H1 (cell line): ENCODE measurements around the gene LRRC56. TPM values are rescaled to one million over a fixed set of nuclear protein-coding genes. Genes with fewer than 3 reads are reported as not detected.

Experiments
- CTCF ChIA-PET: fragments of 300-600 bp; sonication (Branson Sonifier 250); formaldehyde crosslinking; loops from one replicate; lab custom pipeline; 2021; ENCODE audit not compliant: partially characterized antibody; lab: Charles Lee
- POLR2A ChIA-PET: fragments of 300-600 bp; sonication (Branson Sonifier 250); formaldehyde crosslinking; loops from one replicate; lab custom pipeline; 2021; ENCODE audit warnings: inconsistent platforms; ENCODE audit not compliant: partially characterized antibody; lab: Charles Lee
- DNase-seq, 2 experiments: peaks; one replicate each; pipeline versions ENCODE4 v3.0.0 to v3.0.0-alpha.2; 2010 to 2022; ENCODE audit warnings: low spot score in 2 of 2, low read depth in 1 of 2, mixed read lengths in 1 of 2
- FAIRE-seq: peaks from 2 replicates; lab custom pipeline; 2011; peaks lifted over from hg19 to GRCh38; lab: Jason Lieb, UNC
- H2AFZ ChIP-seq: 2 replicates; pipeline ENCODE4 v1.8.1; 2012; ENCODE audit warnings: low read length, inconsistent platforms
- H2AK5ac ChIP-seq: 2 replicates; pipeline ENCODE4 v1.6.1; 2013; ENCODE audit warnings: low read depth, low read length
- H2BK120ac ChIP-seq: replicated peaks from 2 replicates; pipeline ENCODE3; 2013; ENCODE audit warnings: low read depth, low read length, inconsistent platforms
- H2BK12ac ChIP-seq: 2 replicates; pipeline ENCODE4 v1.6.1; 2013; ENCODE audit warnings: low read depth, low read length
- H2BK15ac ChIP-seq: 2 replicates; pipeline ENCODE4 v1.6.1; 2013; ENCODE audit warnings: low read length
- H2BK20ac ChIP-seq: 2 replicates; pipeline ENCODE4 v1.6.1; 2013; ENCODE audit warnings: low read length
- H2BK5ac ChIP-seq: 2 replicates; pipeline ENCODE4 v1.6.1; 2013; ENCODE audit warnings: low read depth, low read length
- H3K14ac ChIP-seq: 2 replicates; pipeline ENCODE4 v1.6.1; 2013; ENCODE audit warnings: inconsistent platforms; ENCODE audit not compliant: insufficient read length
- H3K18ac ChIP-seq: 2 replicates; pipeline ENCODE4 v1.6.1; 2013; ENCODE audit warnings: low read length; ENCODE audit errors: extremely low read depth
- H3K23ac ChIP-seq: 2 replicates; pipeline ENCODE4 v1.6.1; 2013; ENCODE audit warnings: inconsistent platforms; ENCODE audit not compliant: insufficient read length
- H3K23me2 ChIP-seq: 2 replicates; pipeline ENCODE4 v1.6.1; 2013; ENCODE audit warnings: low read depth, low read length
- H3K27ac ChIP-seq: 2 replicates; pipeline ENCODE4 v1.6.1; 2011; ENCODE audit warnings: low read depth, low read length, inconsistent platforms
- H3K27me3 ChIP-seq, 4 experiments: replicated peaks in 1 of 4; 1 replicate in 1 of 4; 2 replicates in 3 of 4; pipeline versions ENCODE4 v1.6.1 to v1.8.1; 2011 to 2013; ENCODE audit warnings: low read length in 3 of 4, mild to moderate bottlenecking in 3 of 4, inconsistent platforms in 2 of 4, mixed read lengths in 2 of 4, moderate library complexity in 1 of 4; ENCODE audit not compliant: control insufficient read depth in 3 of 4, insufficient read depth in 3 of 4; ENCODE audit errors: extremely low read depth in 1 of 4
- H3K36me3 ChIP-seq, 4 experiments: 2 replicates each; pipeline versions ENCODE4 v1.6.1 to v1.8.1; 2011 to 2013; ENCODE audit warnings: mild to moderate bottlenecking in 4 of 4, low read length in 3 of 4, moderate library complexity in 2 of 4, control low read depth in 1 of 4, inconsistent platforms in 1 of 4; ENCODE audit not compliant: insufficient read depth in 4 of 4, control insufficient read depth in 2 of 4
- H3K4ac ChIP-seq: replicated peaks from 2 replicates; pipeline ENCODE3; 2013; ENCODE audit warnings: low read length, low read depth, mixed read lengths, inconsistent platforms; ENCODE audit not compliant: insufficient read length
- H3K4me1 ChIP-seq, 4 experiments: replicated peaks in 1 of 4; 1 replicate in 1 of 4; 2 replicates in 3 of 4; pipeline versions ENCODE4 v1.6.1 to v1.8.1; 2011 to 2013; ENCODE audit warnings: low read length in 3 of 4, inconsistent platforms in 2 of 4, mixed read lengths in 1 of 4; ENCODE audit not compliant: insufficient read depth in 4 of 4, control insufficient read depth in 3 of 4
- H3K4me2 ChIP-seq, 2 experiments: 2 replicates each; pipeline versions ENCODE4 v1.6.1 to v1.8.1; 2011 to 2013; ENCODE audit warnings: low read depth in 2 of 2, low read length in 2 of 2, control low read depth in 1 of 2, inconsistent platforms in 1 of 2, mild to moderate bottlenecking in 1 of 2; ENCODE audit not compliant: insufficient read depth in 1 of 2
- H3K4me3 ChIP-seq, 4 experiments: fragments of 200-600, 300-600 bp in 1 of 4; sonication (generic), shearing (Covaris generic), sonication (Bioruptor Twin) in 1 of 4; 2 replicates each; pipeline versions ENCODE4 v1.5.1 to v1.8.1; 2011 to 2016; ENCODE audit warnings: low read length in 4 of 4, low read depth in 3 of 4, control low read depth in 2 of 4, inconsistent platforms in 2 of 4, mild to moderate bottlenecking in 2 of 4, mixed read lengths in 1 of 4, moderate library complexity in 1 of 4; ENCODE audit not compliant: insufficient read depth in 2 of 4; ENCODE audit errors: extremely low read depth in 1 of 4
- H3K56ac ChIP-seq: replicated peaks from 2 replicates; pipeline ENCODE3; 2013; ENCODE audit warnings: low read depth, mild to moderate bottlenecking, mixed read lengths, low read length, inconsistent platforms; ENCODE audit not compliant: insufficient read length
- H3K79me1 ChIP-seq: 2 replicates; pipeline ENCODE4 v1.6.1; 2013; ENCODE audit warnings: low read depth, low read length, control low read depth
- H3K79me2 ChIP-seq, 2 experiments: 2 replicates each; pipeline versions ENCODE4 v1.6.1 to v1.8.1; 2012 to 2013; ENCODE audit warnings: low read length in 2 of 2, mild to moderate bottlenecking in 2 of 2, inconsistent platforms in 1 of 2; ENCODE audit not compliant: insufficient read depth in 2 of 2, control insufficient read depth in 1 of 2
- H3K9ac ChIP-seq, 4 experiments: replicated peaks in 1 of 4; 1 replicate in 1 of 4; 2 replicates in 3 of 4; pipeline versions ENCODE4 v1.6.1 to v1.8.1; 2011 to 2013; ENCODE audit warnings: low read depth in 3 of 4, low read length in 3 of 4, control low read depth in 2 of 4, mild to moderate bottlenecking in 2 of 4, moderate library complexity in 2 of 4, inconsistent platforms in 1 of 4; ENCODE audit errors: extremely low read depth in 1 of 4
- H3K9me3 ChIP-seq, 2 experiments: 2 replicates each; pipeline versions ENCODE4 v1.6.1 to v1.8.1; 2012 to 2013; ENCODE audit warnings: mild to moderate bottlenecking in 2 of 2, moderate library complexity in 2 of 2, control low read depth in 1 of 2, inconsistent platforms in 1 of 2, low read depth in 1 of 2, low read length in 1 of 2, mixed read lengths in 1 of 2; ENCODE audit not compliant: insufficient read depth in 2 of 2
- H4K20me1 ChIP-seq, 2 experiments: replicated peaks in 1 of 2; 2 replicates each; pipeline versions ENCODE3 to v1.8.1; 2011 to 2013; ENCODE audit warnings: inconsistent platforms in 2 of 2, low read length in 2 of 2, mild to moderate bottlenecking in 1 of 2; ENCODE audit not compliant: insufficient read depth in 2 of 2, control insufficient read depth in 1 of 2
- H4K5ac ChIP-seq: 2 replicates; pipeline ENCODE4 v1.6.1; 2013; ENCODE audit warnings: low read length, low read depth, mixed read lengths, inconsistent platforms; ENCODE audit not compliant: insufficient read length
- H4K8ac ChIP-seq: 2 replicates; pipeline ENCODE4 v1.8.0; 2013; ENCODE audit warnings: mild to moderate bottlenecking, moderate library complexity, low read length, inconsistent platforms; ENCODE audit not compliant: insufficient read depth; ENCODE audit errors: extremely low read depth
- H4K91ac ChIP-seq: replicated peaks from 2 replicates; pipeline ENCODE3; 2013; ENCODE audit warnings: low read length, mixed read lengths, inconsistent platforms; ENCODE audit not compliant: insufficient read length
- CBX5 ChIP-seq: fragments of 300-800, 300-1000 bp; sonication (generic); IDR thresholded peaks from 2 replicates; pipeline ENCODE4 v1.7.1; 2016; ENCODE audit warnings: antibody characterized with exemption, low read length, low read depth
- FOSL1 ChIP-seq: IDR thresholded peaks from 2 replicates; pipeline ENCODE4 v1.6.1; 2011; ENCODE audit warnings: mild to moderate bottlenecking, low read depth, low read length, moderate library complexity; ENCODE audit not compliant: insufficient read depth
- HDAC6 ChIP-seq: IDR thresholded peaks from one replicate; pipeline ENCODE4 v1.7.1; 2012; ENCODE audit warnings: low read depth, mild to moderate bottlenecking, inconsistent platforms, low read length, moderate library complexity
- KDM4A ChIP-seq: IDR thresholded peaks from one replicate; pipeline ENCODE4 v1.7.1; 2012; ENCODE audit warnings: low read depth, mild to moderate bottlenecking, moderate library complexity, low read length, inconsistent platforms; ENCODE audit not compliant: severe bottlenecking
- PHF8 ChIP-seq: fragments of 200-600 bp; sonication (generic); conservative IDR thresholded peaks from 2 replicates; pipeline ENCODE4 v1.7.1; 2012; ENCODE audit warnings: low read depth, mild to moderate bottlenecking, inconsistent platforms, low read length, moderate library complexity
- RBBP5 ChIP-seq: IDR thresholded peaks from 2 replicates; pipeline ENCODE4 v1.7.1; 2012; ENCODE audit warnings: low read depth, mild to moderate bottlenecking, inconsistent platforms, low read length, moderate library complexity, borderline replicate concordance
- SIRT6 ChIP-seq: IDR thresholded peaks from one replicate; pipeline ENCODE4 v1.7.1; 2012; ENCODE audit warnings: low read length, inconsistent platforms
- TAF1 ChIP-seq: IDR thresholded peaks from 2 replicates; pipeline ENCODE4 v1.6.1; 2011; ENCODE audit warnings: mild to moderate bottlenecking, low read depth, low read length
- WGBS, 2 experiments: shearing (Covaris generic) in 1 of 2; methylation state at CpG; one replicate each; pipeline versions ENCODE4 v1.1.6 to v1.1.7; 2013 to 2015; ENCODE audit warnings: low lambda C conversion rate in 2 of 2, mixed read lengths in 2 of 2, inconsistent platforms in 1 of 2, low coverage in 1 of 2, missing lambda C conversion rate in 1 of 2; ENCODE audit not compliant: insufficient replicate concordance in 2 of 2, insufficient coverage in 1 of 2, insufficient read length in 1 of 2; ENCODE audit errors: extremely low coverage in 1 of 2, missing lambda C conversion rate in 1 of 2; 5-methylcytosine and 5-hydroxymethylcytosine counted together
- polyA plus RNA-seq, 7 experiments: library from polyadenylated mRNA; depleted of rRNA in 3 of 7; stranded (reverse) in 5 of 7; unstranded in 2 of 7; fragments of >200 nt in 5 of 7; fragments of 200-250 nt in 2 of 7; gene quantifications; 1 replicate in 5 of 7; 2 replicates in 1 of 7; 4 replicates in 1 of 7; pipeline versions ENCODE4 v1.2.1 to v1.2.3, GENCODE V29; 2011 to 2013; ENCODE audit warnings: missing spikeins in 2 of 7, mixed read lengths in 2 of 7
- total RNA-seq: library from RNA; stranded (reverse); fragmentation: NEBNext Ultra II Directional; extraction: Animal tissue kit (Norgen Biotek cat#: 25700); gene quantifications from 2 replicates; pipeline ENCODE4 v1.2.1, GENCODE V29; 2021
- TF ChIP-seq, protein P1 (sequence below), 3 experiments: IDR thresholded peaks; 1 replicate in 2 of 3; 2 replicates in 1 of 3; pipeline versions ENCODE4 v1.5.1 to v1.6.1; 2011; ENCODE audit warnings: low read length in 3 of 3, mild to moderate bottlenecking in 3 of 3, inconsistent platforms in 2 of 3, low read depth in 1 of 3, moderate library complexity in 1 of 3; ENCODE audit not compliant: insufficient read depth in 1 of 3; ENCODE audit errors: control extremely low read depth in 1 of 3
- TF ChIP-seq, protein P2 (sequence below): IDR thresholded peaks from 2 replicates; pipeline ENCODE4 v1.6.1; 2012; ENCODE audit warnings: inconsistent platforms

Gene LRRC56
- total and polyA plus RNA-seq, 2 of the 8 experiments (the other 6 are each of a cell fraction or from before 2014, with no cell fraction given): 0.94 to 1.9 TPM

DNA sequence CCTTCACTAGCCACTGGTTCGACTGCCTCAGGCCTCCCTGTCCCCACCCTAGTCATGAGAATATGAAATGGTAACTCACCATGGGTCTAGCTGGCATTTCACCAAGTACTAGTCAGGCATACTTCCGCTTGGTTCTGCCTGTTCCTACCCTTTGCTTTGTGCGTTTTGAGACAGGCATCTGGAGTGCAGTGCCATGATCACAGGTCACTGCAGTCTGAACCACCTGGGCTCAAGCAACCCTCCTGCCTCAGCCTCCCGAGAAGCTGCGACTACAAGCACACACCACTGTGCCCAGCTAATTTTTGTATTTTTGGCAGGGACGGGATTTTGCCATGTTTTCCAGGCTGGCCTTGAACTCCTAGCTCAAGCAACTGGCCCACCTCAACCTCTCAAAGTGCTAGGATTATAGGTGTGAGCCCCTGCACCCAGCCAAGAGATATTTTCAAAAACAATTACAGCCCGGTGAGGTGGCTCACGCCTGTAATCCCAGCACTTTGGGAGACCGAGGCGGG, 16.1 kb upstream of the LRRC56 start:
- Histone ChIP-seq H2BK15ac (no peak overlapping the region), H2BK120ac (no peak overlapping the region), H2BK12ac (no peak overlapping the region), H2BK5ac (no peak overlapping the region), H2BK20ac (no peak overlapping the region), H4K5ac (no peak overlapping the region), H3K23me2 (no peaks in the 10 kb centered on the region), H3K23ac (no peak overlapping the region), H4K8ac (no peak overlapping the region; the same call in 1 of the 2 replicates), H3K79me1 (no peaks in the 10 kb centered on the region), H2AK5ac (no peak overlapping the region; the same call in 1 of the 2 replicates), H3K14ac (no peak overlapping the region), H4K91ac (no peak overlapping the region), H3K9me3 (peaks cover 3 to 14% of the 10 kb centered on the region in 2 experiments; a peak in 1 of 4 replicates), H3K9ac (no peak overlapping the region; a peak in 1 of 7 replicates), H4K20me1 (no peaks in the 10 kb centered on the region), H3K79me2 (no peaks in the 10 kb centered on the region), H2AFZ (no peak overlapping the region), H3K4me3 (no peak overlapping the region), H3K27me3 (0 out of 7 replicates have a peak, but pooled peaks cover 0 to 3% (median 0%) of the 10 kb centered on the region in 4 experiments), H3K36me3 (no peaks in the 10 kb centered on the region), H3K18ac (no peak overlapping the region), H3K4ac (no peak overlapping the region), H3K4me1 (no peaks in the 10 kb centered on the region), H3K27ac (no peak overlapping the region), H3K4me2 (no peak overlapping the region), H3K56ac (no peak overlapping the region)
- ChIA-PET POLR2A (interaction anchor here (1.4 to 1.6 kb wide), 2 partner anchors 114 to 117 kb away, joined by 3 read pairs; no protein-coding TSS in a partner anchor), CTCF (interaction anchor here (0.8 to 1.6 kb wide), 6 partner anchors 9 to 124 kb away, joined by 3 to 4 read pairs (median 4); partner anchors contain the start of gene HRAS)
- 89% methylated on average over 10 of the region's 10 CpGs; no CpG with 5 or more reads in 1 of the 2 experiments for WGBS, 2 experiments
- DNase-seq (no peak), FAIRE-seq (no peak)
- TF ChIP-seq, protein P1, sequence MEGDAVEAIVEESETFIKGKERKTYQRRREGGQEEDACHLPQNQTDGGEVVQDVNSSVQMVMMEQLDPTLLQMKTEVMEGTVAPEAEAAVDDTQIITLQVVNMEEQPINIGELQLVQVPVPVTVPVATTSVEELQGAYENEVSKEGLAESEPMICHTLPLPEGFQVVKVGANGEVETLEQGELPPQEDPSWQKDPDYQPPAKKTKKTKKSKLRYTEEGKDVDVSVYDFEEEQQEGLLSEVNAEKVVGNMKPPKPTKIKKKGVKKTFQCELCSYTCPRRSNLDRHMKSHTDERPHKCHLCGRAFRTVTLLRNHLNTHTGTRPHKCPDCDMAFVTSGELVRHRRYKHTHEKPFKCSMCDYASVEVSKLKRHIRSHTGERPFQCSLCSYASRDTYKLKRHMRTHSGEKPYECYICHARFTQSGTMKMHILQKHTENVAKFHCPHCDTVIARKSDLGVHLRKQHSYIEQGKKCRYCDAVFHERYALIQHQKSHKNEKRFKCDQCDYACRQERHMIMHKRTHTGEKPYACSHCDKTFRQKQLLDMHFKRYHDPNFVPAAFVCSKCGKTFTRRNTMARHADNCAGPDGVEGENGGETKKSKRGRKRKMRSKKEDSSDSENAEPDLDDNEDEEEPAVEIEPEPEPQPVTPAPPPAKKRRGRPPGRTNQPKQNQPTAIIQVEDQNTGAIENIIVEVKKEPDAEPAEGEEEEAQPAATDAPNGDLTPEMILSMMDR (IDR thresholded peaks at IDR 0.05; ENCODE audit: control extremely low read depth in 1 of 3, insufficient read depth in 1 of 3, low read depth in 1 of 3, low read length in 3 of 3): no peak; a peak in 1 of 4 replicates
- TF ChIP-seq HDAC6: no peak
- TF ChIP-seq, protein P2, sequence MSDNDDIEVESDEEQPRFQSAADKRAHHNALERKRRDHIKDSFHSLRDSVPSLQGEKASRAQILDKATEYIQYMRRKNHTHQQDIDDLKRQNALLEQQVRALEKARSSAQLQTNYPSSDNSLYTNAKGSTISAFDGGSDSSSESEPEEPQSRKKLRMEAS: no peak
- TF ChIP-seq RBBP5: no peak
- TF ChIP-seq CBX5: no peak
- no peak for TF ChIP-seq FOSL1
- no peak for TF ChIP-seq SIRT6
- TF ChIP-seq TAF1: no peak
- TF ChIP-seq KDM4A: no peak
- TF ChIP-seq PHF8: no peak
